HFFc6 (cell line): ENCODE measurements around the gene GLRA3. TPM values are rescaled to one million over a fixed set of nuclear protein-coding genes. Genes with fewer than 3 reads are reported as not detected.

Experiments used
- DNase-seq: peaks from one replicate; pipeline ENCODE4 v3.0.0-alpha.2; 2018
- H3K27ac Mint-ChIP-seq: 2 replicates; pipeline ENCODE4 v1.8.0; 2020; ENCODE audit warnings: mild to moderate bottlenecking, mixed read lengths
- H3K27me3 Mint-ChIP-seq: 2 replicates; pipeline ENCODE4 v1.8.0; 2021; ENCODE audit warnings: mild to moderate bottlenecking, moderate library complexity, mixed read lengths; ENCODE audit not compliant: insufficient read depth
- H3K36me3 Mint-ChIP-seq: 2 replicates; pipeline ENCODE4 v1.8.0; 2021; ENCODE audit warnings: low read depth, mixed read lengths
- H3K4me1 Mint-ChIP-seq: 2 replicates; pipeline ENCODE4 v1.8.0; 2020; ENCODE audit warnings: low read depth, mixed read lengths
- H3K4me3 Mint-ChIP-seq: 2 replicates; pipeline ENCODE4 v1.8.0; 2020; ENCODE audit warnings: mild to moderate bottlenecking, moderate library complexity, mixed read lengths
- H3K9me3 Mint-ChIP-seq: 2 replicates; pipeline ENCODE4 v1.8.0; 2020; ENCODE audit warnings: mild to moderate bottlenecking, mixed read lengths
- total RNA-seq, 6 experiments: library from RNA; stranded (reverse); fragmentation: NEBNext Ultra II Directional; extraction: Animal tissue kit (Norgen Biotek cat#: 25700); gene quantifications; 2 replicates in 1 of 6; 3 replicates in 5 of 6; pipeline ENCODE4 v1.2.3, GENCODE V29; 2021
- TF ChIP-seq, protein P1 (sequence below): fragments of 200-600 bp; sonication (generic); IDR thresholded peaks from 2 replicates; pipeline ENCODE4 v1.5.0; 2021; ENCODE audit warnings: antibody characterized with exemption, mild to moderate bottlenecking

GLRA3 gene
- total RNA-seq, 6 experiments from 2014 or later, result not detected

DNA sequence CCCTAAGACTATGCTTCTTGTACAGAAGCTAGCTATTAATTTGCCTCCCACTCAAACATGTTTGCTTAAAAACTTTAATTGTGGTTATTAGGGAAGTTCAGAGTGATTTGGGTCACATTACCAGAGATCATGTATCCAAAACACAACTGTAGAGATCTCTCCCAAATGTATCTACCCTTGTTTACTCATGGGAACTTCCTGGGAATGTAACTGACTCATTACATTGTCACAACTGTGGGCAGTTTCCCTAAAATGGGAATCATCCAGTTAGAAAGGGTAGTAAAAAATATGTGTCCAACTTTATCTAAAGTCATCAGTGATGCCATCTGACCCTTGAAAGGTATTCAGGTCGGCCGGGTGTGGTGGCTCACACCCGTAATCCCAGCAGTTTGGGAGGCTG, 40.3 kb upstream of the GLRA3 start:
- no peak overlapping the region for H3K27ac Mint-ChIP-seq
- TF ChIP-seq, protein P1, sequence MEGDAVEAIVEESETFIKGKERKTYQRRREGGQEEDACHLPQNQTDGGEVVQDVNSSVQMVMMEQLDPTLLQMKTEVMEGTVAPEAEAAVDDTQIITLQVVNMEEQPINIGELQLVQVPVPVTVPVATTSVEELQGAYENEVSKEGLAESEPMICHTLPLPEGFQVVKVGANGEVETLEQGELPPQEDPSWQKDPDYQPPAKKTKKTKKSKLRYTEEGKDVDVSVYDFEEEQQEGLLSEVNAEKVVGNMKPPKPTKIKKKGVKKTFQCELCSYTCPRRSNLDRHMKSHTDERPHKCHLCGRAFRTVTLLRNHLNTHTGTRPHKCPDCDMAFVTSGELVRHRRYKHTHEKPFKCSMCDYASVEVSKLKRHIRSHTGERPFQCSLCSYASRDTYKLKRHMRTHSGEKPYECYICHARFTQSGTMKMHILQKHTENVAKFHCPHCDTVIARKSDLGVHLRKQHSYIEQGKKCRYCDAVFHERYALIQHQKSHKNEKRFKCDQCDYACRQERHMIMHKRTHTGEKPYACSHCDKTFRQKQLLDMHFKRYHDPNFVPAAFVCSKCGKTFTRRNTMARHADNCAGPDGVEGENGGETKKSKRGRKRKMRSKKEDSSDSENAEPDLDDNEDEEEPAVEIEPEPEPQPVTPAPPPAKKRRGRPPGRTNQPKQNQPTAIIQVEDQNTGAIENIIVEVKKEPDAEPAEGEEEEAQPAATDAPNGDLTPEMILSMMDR, result no peak
- no peak overlapping the region for H3K4me3 Mint-ChIP-seq
- no peak for DNase-seq
- H3K9me3 Mint-ChIP-seq, result peaks cover 26% of the 10 kb centered on the region
- no peaks in the 10 kb centered on the region for H3K36me3 Mint-ChIP-seq
- no peaks in the 10 kb centered on the region; the same call in 1 of the 2 replicates for H3K27me3 Mint-ChIP-seq
- no peaks in the 10 kb centered on the region for H3K4me1 Mint-ChIP-seq

DNA sequence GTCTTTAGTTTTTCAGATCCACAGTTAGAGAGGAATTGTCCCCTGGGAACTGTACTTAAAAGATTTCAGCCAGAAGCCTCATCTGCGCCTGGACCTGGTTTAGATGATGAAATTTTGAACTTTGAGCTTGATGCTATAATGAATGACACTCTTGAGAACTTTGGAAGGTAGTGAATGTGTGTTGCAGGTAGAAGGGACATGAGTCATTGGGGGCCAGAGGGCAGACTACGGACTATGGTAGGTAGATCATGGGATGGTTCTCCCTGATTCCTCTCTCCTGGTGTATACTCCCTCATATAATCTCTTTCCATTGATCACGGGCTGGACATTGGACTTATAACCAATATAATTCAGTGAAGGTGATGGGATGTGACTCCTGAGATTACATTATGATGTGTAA, 38.9 kb upstream of the GLRA3 start:
- H3K27ac Mint-ChIP-seq, result no peak overlapping the region
- TF ChIP-seq, protein P1, result no peak
- H3K36me3 Mint-ChIP-seq, result no peaks in the 10 kb centered on the region
- H3K27me3 Mint-ChIP-seq, result no peaks in the 10 kb centered on the region
- DNase-seq, result no peak
- H3K4me1 Mint-ChIP-seq, result no peaks in the 10 kb centered on the region
- no peak overlapping the region for H3K4me3 Mint-ChIP-seq
- peaks cover 23% of the 10 kb centered on the region for H3K9me3 Mint-ChIP-seq

DNA sequence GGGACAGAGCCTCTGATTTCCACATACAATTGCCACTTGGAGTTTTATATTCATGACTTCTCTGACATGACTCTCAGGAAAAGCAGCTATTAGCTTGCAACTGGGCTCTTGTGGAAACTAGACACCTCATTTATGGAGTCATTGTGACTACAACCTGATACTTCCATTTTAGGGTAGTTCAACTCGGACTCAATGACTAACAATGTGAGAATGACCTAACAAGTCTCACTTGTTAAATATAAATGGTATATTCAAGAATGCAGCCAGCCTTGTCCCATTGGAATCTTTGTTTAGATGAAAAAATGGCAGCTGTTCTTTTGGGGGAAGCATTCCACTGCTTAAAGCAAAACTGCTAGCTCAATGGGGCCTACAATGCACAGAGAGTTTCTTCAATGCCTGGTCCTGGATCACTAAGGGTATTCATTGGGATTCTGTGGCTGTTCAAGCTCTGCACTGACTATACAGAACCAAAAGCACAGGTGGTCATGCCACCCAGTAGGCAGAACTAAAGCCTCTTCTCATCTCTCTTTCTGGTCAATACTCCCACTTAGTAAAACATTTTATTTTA, 36.5 kb upstream of the GLRA3 start:
- Mint-ChIP-seq H3K4me1 (no peaks in the 10 kb centered on the region), H3K27me3 (no peaks in the 10 kb centered on the region), H3K27ac (no peak overlapping the region), H3K36me3 (no peaks in the 10 kb centered on the region), H3K4me3 (no peak overlapping the region), H3K9me3 (peaks cover 29% of the 10 kb centered on the region)
- TF ChIP-seq, protein P1, result no peak
- no peak for DNase-seq

GRCh38 chr4:174864031-174864430, 35.0 kb upstream of the GLRA3 start:
- Mint-ChIP-seq H3K27ac (no peak overlapping the region), H3K4me3 (no peak overlapping the region), H3K36me3 (no peaks in the 10 kb centered on the region), H3K9me3 (peaks cover 31% of the 10 kb centered on the region), H3K4me1 (no peaks in the 10 kb centered on the region), H3K27me3 (no peaks in the 10 kb centered on the region)
- TF ChIP-seq, protein P1, result no peak
- no peak for DNase-seq

- no peaks in the 10 kb centered on the region for H3K4me1 Mint-ChIP-seq
- TF ChIP-seq, protein P1, result no peak
- H3K36me3 Mint-ChIP-seq, result no peaks in the 10 kb centered on the region
- peaks cover 23% of the 10 kb centered on the region for H3K9me3 Mint-ChIP-seq
- no peak overlapping the region for H3K27ac Mint-ChIP-seq
- H3K27me3 Mint-ChIP-seq, result no peaks in the 10 kb centered on the region
- no peak for DNase-seq
- no peak overlapping the region for H3K4me3 Mint-ChIP-seq
These were observed 31.5 kb upstream of the GLRA3 start for GRCh38 chr4:174860588-174860987.

- H3K4me1 Mint-ChIP-seq, result no peaks in the 10 kb centered on the region
- no peaks in the 10 kb centered on the region for H3K27me3 Mint-ChIP-seq
- peaks cover 21% of the 10 kb centered on the region for H3K9me3 Mint-ChIP-seq
- no peak overlapping the region for H3K4me3 Mint-ChIP-seq
- TF ChIP-seq, protein P1, result no peak
- no peak overlapping the region for H3K27ac Mint-ChIP-seq
- H3K36me3 Mint-ChIP-seq, result no peaks in the 10 kb centered on the region
- DNase-seq, result no peak
These were observed 30.9 kb upstream of the GLRA3 start for GRCh38 chr4:174859904-174860303.
